Measurements from ENCODE around the gene ATL3. TPM values are rescaled to one million over a fixed set of nuclear protein-coding genes. Genes with fewer than 3 reads are reported as not detected.
"Not testable (repeated sequence)": the region's sequence is repeated elsewhere in the genome, so short reads cannot be mapped to it uniquely, and the experiment has no call there.

Gene ATL3
- total RNA-seq, 1 donor from 2014 or later: 72.2 TPM

DNA sequence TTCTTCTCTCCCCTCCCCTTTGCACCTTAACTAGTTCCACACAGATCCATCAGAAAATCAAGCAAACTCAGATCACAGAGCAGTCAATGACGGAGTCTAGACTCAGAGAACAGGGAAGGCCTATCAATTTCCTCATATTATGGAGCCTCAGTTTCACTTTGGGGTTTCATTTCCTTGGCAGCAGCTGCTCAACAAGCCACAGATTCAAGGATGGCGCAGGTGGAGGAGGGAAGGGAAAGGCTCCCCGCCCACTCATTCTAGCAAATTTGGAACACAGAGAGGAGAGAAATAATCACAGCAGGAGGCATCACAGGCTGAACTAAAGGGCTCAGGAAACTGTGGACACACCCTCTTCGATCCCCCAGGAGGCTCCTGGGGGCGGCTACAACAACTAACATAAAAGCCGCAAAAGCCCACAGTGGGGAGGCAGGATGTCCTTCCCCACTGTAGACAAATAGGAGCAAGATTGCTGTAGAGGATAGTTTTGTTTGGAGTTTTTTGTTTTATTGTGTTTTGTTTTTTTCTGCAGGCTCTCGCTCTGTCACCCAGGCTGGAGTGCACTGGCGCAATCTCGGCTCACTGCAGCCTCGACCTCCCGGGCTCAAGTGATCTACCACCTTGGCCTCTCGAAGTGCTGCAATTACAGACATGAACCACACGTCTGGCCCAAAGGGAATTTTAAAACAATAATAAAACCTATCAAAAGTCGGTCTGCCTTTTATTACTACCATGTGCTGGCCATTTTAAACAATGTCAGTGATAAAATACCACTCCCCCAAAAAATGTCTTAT is 60.4 kb downstream of the ATL3 start:
- peaks cover 32% of the 10 kb centered on the region for H3K4me1 ChIP-seq
- H3K36me3 ChIP-seq: no peaks in the 10 kb centered on the region
- TF ChIP-seq POLR2A (IDR thresholded peaks at IDR 0.05): no peak
- TF ChIP-seq POLR2AphosphoS5 (IDR thresholded peaks at IDR 0.05; ENCODE audit: insufficient read depth in 1 of 2, low read depth in 1 of 2): no peak
- TF ChIP-seq, protein P1, sequence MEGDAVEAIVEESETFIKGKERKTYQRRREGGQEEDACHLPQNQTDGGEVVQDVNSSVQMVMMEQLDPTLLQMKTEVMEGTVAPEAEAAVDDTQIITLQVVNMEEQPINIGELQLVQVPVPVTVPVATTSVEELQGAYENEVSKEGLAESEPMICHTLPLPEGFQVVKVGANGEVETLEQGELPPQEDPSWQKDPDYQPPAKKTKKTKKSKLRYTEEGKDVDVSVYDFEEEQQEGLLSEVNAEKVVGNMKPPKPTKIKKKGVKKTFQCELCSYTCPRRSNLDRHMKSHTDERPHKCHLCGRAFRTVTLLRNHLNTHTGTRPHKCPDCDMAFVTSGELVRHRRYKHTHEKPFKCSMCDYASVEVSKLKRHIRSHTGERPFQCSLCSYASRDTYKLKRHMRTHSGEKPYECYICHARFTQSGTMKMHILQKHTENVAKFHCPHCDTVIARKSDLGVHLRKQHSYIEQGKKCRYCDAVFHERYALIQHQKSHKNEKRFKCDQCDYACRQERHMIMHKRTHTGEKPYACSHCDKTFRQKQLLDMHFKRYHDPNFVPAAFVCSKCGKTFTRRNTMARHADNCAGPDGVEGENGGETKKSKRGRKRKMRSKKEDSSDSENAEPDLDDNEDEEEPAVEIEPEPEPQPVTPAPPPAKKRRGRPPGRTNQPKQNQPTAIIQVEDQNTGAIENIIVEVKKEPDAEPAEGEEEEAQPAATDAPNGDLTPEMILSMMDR (IDR thresholded peaks at IDR 0.05): no peak
- H3K27me3 ChIP-seq: no peaks in the 10 kb centered on the region
- no peak overlapping the region for H3K4me3 ChIP-seq
- H3K27ac ChIP-seq: no peak overlapping the region
- H3K9me3 ChIP-seq: no peaks in the 10 kb centered on the region
- DNase-seq (ENCODE audit: extremely low spot score in 2 of 2): no peak
- intact Hi-C loops (cut with DNase I): loop anchor here (10.0 kb wide), 1 partner anchor 1304 kb away; the partner anchor contains the start of gene ATG2A

DNA sequence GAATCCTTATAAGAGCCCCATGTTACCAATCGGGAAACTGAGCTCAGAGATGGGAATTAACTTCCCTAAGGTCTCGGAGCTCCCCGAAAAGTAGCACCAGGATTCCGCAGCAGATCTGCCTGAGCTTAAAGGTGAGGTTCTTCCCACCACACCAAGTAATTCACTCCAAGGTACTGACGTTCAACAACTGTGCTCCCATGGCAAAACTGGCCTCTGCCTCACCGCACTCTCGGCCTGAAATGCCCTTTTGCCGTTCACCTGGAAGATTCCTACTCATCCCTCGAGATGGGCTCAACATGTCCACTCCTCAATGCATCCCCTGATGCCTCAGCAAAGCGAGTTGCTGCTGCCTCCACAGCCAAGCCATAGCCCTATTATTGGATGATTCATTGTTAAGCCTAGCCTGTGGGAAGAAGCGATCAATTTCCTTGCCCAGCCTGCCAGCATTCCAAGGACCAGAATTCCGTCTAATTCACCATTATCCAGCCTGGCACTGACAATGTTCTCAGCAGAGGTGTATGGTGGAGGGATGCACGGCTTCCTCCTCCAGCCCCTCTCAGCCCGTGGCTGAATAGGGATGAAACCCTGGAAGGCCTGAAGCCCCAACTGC is 61.1 kb downstream of the ATL3 start:
- Histone ChIP-seq H3K4me3 (no peak overlapping the region), H3K9me3 (no peaks in the 10 kb centered on the region), H3K27me3 (no peaks in the 10 kb centered on the region), H3K4me1 (peaks cover 32% of the 10 kb centered on the region), H3K36me3 (no peaks in the 10 kb centered on the region), H3K27ac (no peak overlapping the region)
- intact Hi-C loops (cut with DNase I): loop anchor here (10.0 kb wide), 1 partner anchor 1305 kb away; the partner anchor contains the start of gene ATG2A
- DNase-seq (ENCODE audit: extremely low spot score in 2 of 2): no peak
- TF ChIP-seq POLR2AphosphoS5 (IDR thresholded peaks at IDR 0.05; ENCODE audit: insufficient read depth in 1 of 2, low read depth in 1 of 2): no peak

DNA sequence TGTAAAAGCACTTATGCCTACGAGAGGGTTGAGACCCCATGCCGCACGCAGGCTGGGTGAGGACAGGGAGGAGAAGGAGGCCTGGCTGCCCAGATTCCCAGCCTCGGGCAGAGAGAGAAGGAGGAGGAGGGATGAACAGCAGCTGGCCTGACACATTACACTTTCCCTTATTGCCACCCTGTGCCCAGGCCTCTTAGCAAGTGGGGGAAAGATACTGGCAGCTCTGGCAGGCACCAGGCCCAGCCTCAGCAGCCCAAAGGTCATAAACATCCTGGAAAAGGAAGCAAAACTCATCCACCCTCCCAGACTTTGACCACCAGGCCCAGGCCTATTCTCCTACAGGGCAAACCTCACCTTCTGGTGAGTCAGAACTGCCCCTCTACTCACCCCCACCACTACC is 61.6 kb downstream of the ATL3 start:
- H3K27ac ChIP-seq: no peak overlapping the region

DNA sequence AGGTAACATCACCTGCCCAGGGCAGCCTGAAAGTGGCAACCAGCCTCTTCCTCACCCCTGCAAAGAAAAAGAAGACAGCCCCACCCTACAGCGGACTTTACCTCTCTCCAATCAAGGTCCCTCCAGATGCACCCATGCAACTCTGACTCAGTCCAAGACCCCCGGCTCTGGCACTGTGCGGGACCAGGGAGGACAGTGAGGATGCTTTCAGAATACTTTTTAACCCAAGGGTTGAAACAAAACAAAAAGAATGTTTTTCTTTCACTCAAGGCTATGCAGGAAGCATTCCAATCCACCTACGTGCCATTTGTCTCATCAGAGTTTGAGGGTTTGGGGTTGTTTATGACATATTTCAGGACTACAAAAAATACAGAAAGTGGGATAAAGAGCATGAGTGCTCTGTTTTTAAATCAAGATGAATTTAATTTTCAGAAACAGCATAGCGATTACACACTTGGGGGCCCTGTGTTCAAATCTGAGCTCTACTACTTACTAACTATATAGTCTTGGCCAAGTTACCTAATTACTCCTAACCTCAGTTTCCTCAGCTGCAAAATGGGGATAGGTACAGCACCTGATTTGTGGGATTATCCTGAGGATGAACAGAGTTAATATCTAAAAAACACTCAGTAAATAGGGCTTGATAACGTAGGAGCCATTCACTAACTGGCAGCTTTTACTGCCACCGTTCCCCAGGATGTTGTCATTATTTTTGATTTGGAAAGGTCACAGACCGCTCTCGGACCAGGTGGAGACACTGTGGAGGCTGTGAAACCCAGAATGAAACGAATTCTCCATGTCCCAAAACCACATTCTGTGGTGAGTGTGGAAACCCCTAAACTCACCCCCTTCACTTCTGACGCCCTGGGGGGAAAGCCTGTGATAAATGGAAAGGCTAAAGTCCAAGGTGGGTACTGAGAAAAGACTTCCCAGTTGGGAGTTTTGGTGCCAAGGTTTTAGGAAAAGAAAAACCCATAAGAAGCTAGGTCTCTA is 62.5 kb downstream of the ATL3 start:
- no peaks in the 10 kb centered on the region for H3K36me3 ChIP-seq
- peaks cover 23% of the 10 kb centered on the region for H3K4me1 ChIP-seq
- TF ChIP-seq, protein P1 (IDR thresholded peaks at IDR 0.05): no peak
- TF ChIP-seq POLR2AphosphoS5 (IDR thresholded peaks at IDR 0.05; ENCODE audit: insufficient read depth in 1 of 2, low read depth in 1 of 2) (no peak), POLR2A (IDR thresholded peaks at IDR 0.05) (no peak)
- H3K4me3 ChIP-seq: no peak overlapping the region
- DNase-seq (ENCODE audit: extremely low spot score in 2 of 2): no peak
- no peaks in the 10 kb centered on the region for H3K9me3 ChIP-seq
- H3K27ac ChIP-seq: no peak overlapping the region
- no peaks in the 10 kb centered on the region for H3K27me3 ChIP-seq
- intact Hi-C loops (cut with DNase I): no loop called here

More for the DNA sequence above, 61.6 kb downstream of the ATL3 start:
- Histone ChIP-seq H3K36me3 (no peaks in the 10 kb centered on the region), H3K4me3 (no peak overlapping the region), H3K9me3 (no peaks in the 10 kb centered on the region), H3K27me3 (no peaks in the 10 kb centered on the region), H3K4me1 (peaks cover 30% of the 10 kb centered on the region)
- intact Hi-C loops (cut with DNase I): no loop called here
- no peak for DNase-seq (ENCODE audit: extremely low spot score in 2 of 2)
- TF ChIP-seq POLR2A (IDR thresholded peaks at IDR 0.05) (no peak), POLR2AphosphoS5 (IDR thresholded peaks at IDR 0.05; ENCODE audit: insufficient read depth in 1 of 2, low read depth in 1 of 2) (no peak)
- TF ChIP-seq, protein P1 (IDR thresholded peaks at IDR 0.05): no peak

DNA sequence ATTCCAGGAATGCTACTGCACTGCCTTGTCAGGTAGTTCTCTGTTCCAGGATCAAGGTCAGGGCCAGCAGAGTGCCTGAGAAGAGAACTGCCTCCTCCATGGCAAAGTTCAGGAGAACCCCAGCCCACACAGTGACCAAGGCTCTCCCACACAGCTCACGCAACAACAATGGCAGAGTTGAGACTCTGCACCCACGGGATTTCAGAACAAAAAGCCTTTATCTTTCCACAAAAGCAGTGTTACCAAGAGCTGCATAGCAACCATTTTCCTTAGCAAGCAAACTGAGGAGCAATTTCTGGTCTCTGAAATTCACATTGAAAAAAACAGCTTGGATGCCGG is 68.0 kb downstream of the ATL3 start:
- no peaks in the 10 kb centered on the region for H3K36me3 ChIP-seq
- no peak overlapping the region for H3K27ac ChIP-seq
- no peaks in the 10 kb centered on the region for H3K27me3 ChIP-seq
- intact Hi-C loops (cut with DNase I): no loop called here
- TF ChIP-seq POLR2A (IDR thresholded peaks at IDR 0.05) (no peak), POLR2AphosphoS5 (IDR thresholded peaks at IDR 0.05; ENCODE audit: insufficient read depth in 1 of 2, low read depth in 1 of 2) (no peak)
- TF ChIP-seq, protein P1 (IDR thresholded peaks at IDR 0.05): no peak
- DNase-seq (ENCODE audit: extremely low spot score in 2 of 2): no peak
- H3K4me1 ChIP-seq: no peaks in the 10 kb centered on the region
- no peaks in the 10 kb centered on the region for H3K9me3 ChIP-seq
- no peak overlapping the region for H3K4me3 ChIP-seq

DNA sequence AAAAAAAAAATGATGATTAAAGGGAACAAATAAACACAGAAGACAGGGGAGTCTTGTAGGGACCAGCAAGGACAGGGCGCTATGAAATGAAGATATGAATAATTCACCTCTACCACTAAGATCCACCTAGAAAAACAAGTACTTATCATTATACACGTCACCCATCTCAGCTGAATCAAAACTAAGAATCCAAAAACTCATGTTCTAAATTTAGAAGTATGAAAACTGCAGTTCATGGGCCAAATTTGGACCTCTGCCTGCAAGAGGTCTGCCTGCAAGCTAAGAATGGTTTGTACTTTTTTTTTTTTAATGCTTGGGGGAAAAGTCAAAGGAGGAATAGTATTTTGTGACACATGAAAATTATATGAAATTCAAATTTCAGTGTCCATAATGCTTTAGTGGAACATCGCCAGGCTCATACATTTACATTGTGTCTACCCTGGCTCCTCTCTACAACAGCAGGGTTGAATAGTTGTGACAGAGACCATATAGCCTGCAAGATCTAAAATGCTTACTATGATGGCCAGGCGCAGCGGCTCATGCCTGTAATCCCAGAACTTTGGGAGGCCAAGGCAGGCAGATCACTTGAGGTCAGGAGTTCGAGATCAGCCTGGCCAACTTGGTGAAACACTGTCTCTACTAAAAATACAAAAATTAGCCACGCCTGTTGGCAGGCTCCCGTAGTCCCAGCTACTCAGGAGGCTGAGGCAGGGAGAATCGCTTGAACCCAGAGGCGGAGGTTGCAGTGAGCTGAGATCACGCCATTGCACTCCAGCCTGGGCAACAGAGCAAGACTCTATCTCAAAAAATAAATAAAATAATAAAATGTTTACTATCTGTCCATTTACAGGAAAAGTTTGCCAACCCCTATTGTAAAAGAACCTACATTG is 68.6 kb downstream of the ATL3 start:
- H3K9me3 ChIP-seq; intact Hi-C loops (cut with DNase I); H3K4me3 ChIP-seq; H3K36me3 ChIP-seq; H3K27ac ChIP-seq; DNase-seq (ENCODE audit: extremely low spot score in 2 of 2); H3K27me3 ChIP-seq; H3K4me1 ChIP-seq: not testable (repeated sequence)
